Measurements from ENCODE around the gene KCNH1. TPM values are rescaled to one million over a fixed set of nuclear protein-coding genes. Genes with fewer than 3 reads are reported as not detected.

The KCNH1 gene
- total RNA-seq, 1 donor = 41.3 TPM

GRCh38 chr1:210796421-210796820, 337.5 kb downstream of the KCNH1 start:
- Histone ChIP-seq H3K9me3 (ENCODE audit: low read depth, low read length) (no peaks in the 10 kb centered on the region), H3K27ac (ENCODE audit: low read depth, low read length) (no peak overlapping the region), H2AFZ (ENCODE audit: low read length) (no peak overlapping the region), H3K79me2 (ENCODE audit: insufficient read depth, low read length) (no peaks in the 10 kb centered on the region), H3K36me3 (ENCODE audit: insufficient read depth, low read length) (no peaks in the 10 kb centered on the region), H3K4me2 (ENCODE audit: insufficient read depth, low read length) (no peak overlapping the region), H4K20me1 (ENCODE audit: insufficient read depth, low read length) (peaks cover 5% of the 10 kb centered on the region), H3K4me1 (ENCODE audit: insufficient read depth, low read length) (no peaks in the 10 kb centered on the region), H3K4me3 (ENCODE audit: insufficient read depth, low read length) (no peak overlapping the region), H3K27me3 (ENCODE audit: insufficient read depth, low read length) (no peaks in the 10 kb centered on the region)
- DNase-seq (ENCODE audit: insufficient read length, low spot score, missing footprints) = no peak
- no peak for TF ChIP-seq CTCF (IDR thresholded peaks at IDR 0.05; ENCODE audit: extremely low read depth, low read depth, low read length)

GRCh38 chr1:210794445-210794844, 339.5 kb downstream of the KCNH1 start:
- H3K27me3 ChIP-seq (ENCODE audit: insufficient read depth, low read length) = no peaks in the 10 kb centered on the region
- TF ChIP-seq CTCF (IDR thresholded peaks at IDR 0.05; ENCODE audit: extremely low read depth, low read depth, low read length) = no peak
- H3K4me1 ChIP-seq (ENCODE audit: insufficient read depth, low read length) = no peaks in the 10 kb centered on the region
- H3K27ac ChIP-seq (ENCODE audit: low read depth, low read length) = no peak overlapping the region
- no peak for DNase-seq (ENCODE audit: insufficient read length, low spot score, missing footprints)
- no peak overlapping the region for H2AFZ ChIP-seq (ENCODE audit: low read length)
- no peaks in the 10 kb centered on the region for H3K36me3 ChIP-seq (ENCODE audit: insufficient read depth, low read length)
- H3K79me2 ChIP-seq (ENCODE audit: insufficient read depth, low read length) = no peaks in the 10 kb centered on the region
- H3K4me3 ChIP-seq (ENCODE audit: insufficient read depth, low read length) = no peak overlapping the region
- H4K20me1 ChIP-seq (ENCODE audit: insufficient read depth, low read length) = peaks cover 5% of the 10 kb centered on the region
- no peak overlapping the region for H3K4me2 ChIP-seq (ENCODE audit: insufficient read depth, low read length)
- H3K9me3 ChIP-seq (ENCODE audit: low read depth, low read length) = no peaks in the 10 kb centered on the region

DNA sequence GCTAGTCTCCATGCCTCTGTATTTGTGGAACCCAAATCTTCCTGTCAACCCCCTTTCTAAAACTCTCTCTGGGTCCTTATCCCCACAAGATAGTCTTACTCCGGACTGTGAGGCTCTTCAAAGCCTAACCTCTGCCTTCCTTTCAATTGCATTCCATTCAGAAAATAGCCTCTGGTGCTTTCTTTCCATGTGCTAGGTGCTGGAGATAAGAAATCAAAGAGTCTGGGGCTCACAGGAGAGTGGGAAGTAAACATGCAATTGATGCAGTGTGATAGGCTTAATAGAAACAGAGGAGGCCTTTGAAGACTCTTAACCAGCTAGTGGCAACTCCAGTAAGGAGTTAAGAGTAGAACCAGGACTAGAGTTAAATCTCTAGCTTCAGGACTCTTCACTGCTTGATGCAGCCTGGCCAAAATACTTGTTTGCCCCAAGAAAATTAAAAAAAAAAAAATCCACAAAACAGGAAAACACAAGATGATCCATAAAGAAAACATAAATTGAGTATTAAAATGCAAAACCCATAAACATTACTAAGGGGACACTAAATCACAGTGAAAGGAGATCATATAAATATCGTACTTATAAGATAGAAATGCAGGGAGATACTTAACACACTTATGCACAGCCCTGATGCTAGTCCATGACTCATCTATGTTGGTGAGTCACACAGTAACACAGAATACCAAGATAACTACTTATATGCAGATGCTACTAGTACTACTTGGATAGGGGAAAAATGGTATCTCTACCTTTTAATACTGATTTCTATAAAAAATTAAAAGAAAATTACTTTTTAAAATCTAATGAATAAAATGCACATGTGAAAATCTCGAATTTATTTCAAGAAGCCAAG, 341.5 kb downstream of the KCNH1 start:
- H3K79me2 ChIP-seq (ENCODE audit: insufficient read depth, low read length) = no peaks in the 10 kb centered on the region
- TF ChIP-seq CTCF (IDR thresholded peaks at IDR 0.05; ENCODE audit: extremely low read depth, low read depth, low read length) = no peak
- no peak overlapping the region for H3K4me3 ChIP-seq (ENCODE audit: insufficient read depth, low read length)
- no peak overlapping the region for H2AFZ ChIP-seq (ENCODE audit: low read length)
- no peaks in the 10 kb centered on the region for H3K4me1 ChIP-seq (ENCODE audit: insufficient read depth, low read length)
- H3K9me3 ChIP-seq (ENCODE audit: low read depth, low read length) = no peaks in the 10 kb centered on the region
- H3K36me3 ChIP-seq (ENCODE audit: insufficient read depth, low read length) = no peaks in the 10 kb centered on the region
- H3K27me3 ChIP-seq (ENCODE audit: insufficient read depth, low read length) = no peaks in the 10 kb centered on the region
- H4K20me1 ChIP-seq (ENCODE audit: insufficient read depth, low read length) = peaks cover 5% of the 10 kb centered on the region
- H3K4me2 ChIP-seq (ENCODE audit: insufficient read depth, low read length) = no peak overlapping the region
- H3K27ac ChIP-seq (ENCODE audit: low read depth, low read length) = no peak overlapping the region
- peak; percentile 96 for DNase-seq (ENCODE audit: insufficient read length, low spot score, missing footprints)

- no peak overlapping the region for H2AFZ ChIP-seq (ENCODE audit: low read length)
- H3K79me2 ChIP-seq (ENCODE audit: insufficient read depth, low read length) = no peaks in the 10 kb centered on the region
- peaks cover 5% of the 10 kb centered on the region for H4K20me1 ChIP-seq (ENCODE audit: insufficient read depth, low read length)
- no peaks in the 10 kb centered on the region for H3K9me3 ChIP-seq (ENCODE audit: low read depth, low read length)
- H3K4me2 ChIP-seq (ENCODE audit: insufficient read depth, low read length) = no peak overlapping the region
- H3K36me3 ChIP-seq (ENCODE audit: insufficient read depth, low read length) = no peaks in the 10 kb centered on the region
- DNase-seq (ENCODE audit: insufficient read length, low spot score, missing footprints) = no peak
- H3K4me1 ChIP-seq (ENCODE audit: insufficient read depth, low read length) = no peaks in the 10 kb centered on the region
- TF ChIP-seq CTCF (IDR thresholded peaks at IDR 0.05; ENCODE audit: extremely low read depth, low read depth, low read length) = no peak
- no peaks in the 10 kb centered on the region for H3K27me3 ChIP-seq (ENCODE audit: insufficient read depth, low read length)
- H3K4me3 ChIP-seq (ENCODE audit: insufficient read depth, low read length) = no peak overlapping the region
- H3K27ac ChIP-seq (ENCODE audit: low read depth, low read length) = no peak overlapping the region
These were observed 343.8 kb downstream of the KCNH1 start for GRCh38 chr1:210790196-210790595.
